ENCODE measurements around the gene SSH2.

DNA sequence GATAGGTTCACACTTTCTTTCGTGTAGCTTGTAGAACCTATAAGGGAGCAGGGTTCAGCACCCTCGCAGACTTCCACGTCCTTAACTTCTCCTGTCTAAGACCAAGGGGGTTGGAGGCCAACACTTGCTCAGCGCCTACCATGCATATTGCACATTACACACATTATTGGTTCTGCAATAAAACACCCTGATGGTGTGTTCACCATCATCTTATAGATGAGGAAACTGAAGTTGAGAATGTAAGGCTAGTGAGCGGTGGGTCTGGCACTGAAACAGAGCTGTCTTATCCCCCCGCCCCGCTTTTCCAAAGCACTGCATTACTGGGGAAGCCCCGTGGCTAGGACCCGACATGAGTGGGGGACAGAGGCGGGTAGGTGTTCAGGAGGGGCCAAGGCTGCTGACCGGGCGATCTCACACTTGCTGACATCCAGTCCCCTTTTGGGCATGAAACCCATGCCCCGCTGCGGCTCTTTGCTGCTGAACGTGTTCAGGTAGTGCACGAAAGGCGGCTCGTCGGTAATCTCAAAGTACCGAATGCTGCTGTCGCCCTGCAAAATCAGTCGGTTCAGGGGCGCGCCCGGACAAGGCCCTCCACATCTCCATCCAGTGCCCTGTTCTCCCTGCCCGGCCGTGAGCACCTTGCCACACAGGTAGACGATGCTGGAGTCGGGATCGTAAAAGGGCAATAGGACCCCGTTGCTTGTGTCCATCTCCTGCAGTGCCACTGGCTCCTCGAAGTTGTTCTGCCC, 313.6 kb downstream of the SSH2 start:
- TF ChIP-seq, protein P1, sequence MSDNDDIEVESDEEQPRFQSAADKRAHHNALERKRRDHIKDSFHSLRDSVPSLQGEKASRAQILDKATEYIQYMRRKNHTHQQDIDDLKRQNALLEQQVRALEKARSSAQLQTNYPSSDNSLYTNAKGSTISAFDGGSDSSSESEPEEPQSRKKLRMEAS (IDR thresholded peaks at IDR 0.05): no peak
- no peak for TF ChIP-seq RAD21 (IDR thresholded peaks at IDR 0.05)
- TF ChIP-seq, protein P2, sequence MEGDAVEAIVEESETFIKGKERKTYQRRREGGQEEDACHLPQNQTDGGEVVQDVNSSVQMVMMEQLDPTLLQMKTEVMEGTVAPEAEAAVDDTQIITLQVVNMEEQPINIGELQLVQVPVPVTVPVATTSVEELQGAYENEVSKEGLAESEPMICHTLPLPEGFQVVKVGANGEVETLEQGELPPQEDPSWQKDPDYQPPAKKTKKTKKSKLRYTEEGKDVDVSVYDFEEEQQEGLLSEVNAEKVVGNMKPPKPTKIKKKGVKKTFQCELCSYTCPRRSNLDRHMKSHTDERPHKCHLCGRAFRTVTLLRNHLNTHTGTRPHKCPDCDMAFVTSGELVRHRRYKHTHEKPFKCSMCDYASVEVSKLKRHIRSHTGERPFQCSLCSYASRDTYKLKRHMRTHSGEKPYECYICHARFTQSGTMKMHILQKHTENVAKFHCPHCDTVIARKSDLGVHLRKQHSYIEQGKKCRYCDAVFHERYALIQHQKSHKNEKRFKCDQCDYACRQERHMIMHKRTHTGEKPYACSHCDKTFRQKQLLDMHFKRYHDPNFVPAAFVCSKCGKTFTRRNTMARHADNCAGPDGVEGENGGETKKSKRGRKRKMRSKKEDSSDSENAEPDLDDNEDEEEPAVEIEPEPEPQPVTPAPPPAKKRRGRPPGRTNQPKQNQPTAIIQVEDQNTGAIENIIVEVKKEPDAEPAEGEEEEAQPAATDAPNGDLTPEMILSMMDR (IDR thresholded peaks at IDR 0.05; ENCODE audit: low read depth, low read length, missing input control): peak; percentile 3
- no peak for TF ChIP-seq GABPA (IDR thresholded peaks at IDR 0.05 in 1 of 2, conservative IDR thresholded peaks at IDR 0.05 in 1 of 2)
- TF ChIP-seq, protein P3, sequence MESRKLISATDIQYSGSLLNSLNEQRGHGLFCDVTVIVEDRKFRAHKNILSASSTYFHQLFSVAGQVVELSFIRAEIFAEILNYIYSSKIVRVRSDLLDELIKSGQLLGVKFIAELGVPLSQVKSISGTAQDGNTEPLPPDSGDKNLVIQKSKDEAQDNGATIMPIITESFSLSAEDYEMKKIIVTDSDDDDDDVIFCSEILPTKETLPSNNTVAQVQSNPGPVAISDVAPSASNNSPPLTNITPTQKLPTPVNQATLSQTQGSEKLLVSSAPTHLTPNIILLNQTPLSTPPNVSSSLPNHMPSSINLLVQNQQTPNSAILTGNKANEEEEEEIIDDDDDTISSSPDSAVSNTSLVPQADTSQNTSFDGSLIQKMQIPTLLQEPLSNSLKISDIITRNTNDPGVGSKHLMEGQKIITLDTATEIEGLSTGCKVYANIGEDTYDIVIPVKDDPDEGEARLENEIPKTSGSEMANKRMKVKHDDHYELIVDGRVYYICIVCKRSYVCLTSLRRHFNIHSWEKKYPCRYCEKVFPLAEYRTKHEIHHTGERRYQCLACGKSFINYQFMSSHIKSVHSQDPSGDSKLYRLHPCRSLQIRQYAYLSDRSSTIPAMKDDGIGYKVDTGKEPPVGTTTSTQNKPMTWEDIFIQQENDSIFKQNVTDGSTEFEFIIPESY (IDR thresholded peaks at IDR 0.05): no peak
- no peak for TF ChIP-seq TAF1 (conservative IDR thresholded peaks at IDR 0.05)
- TF ChIP-seq SP1 (IDR thresholded peaks at IDR 0.05): no peak
- TF ChIP-seq NR2F2 (IDR thresholded peaks at IDR 0.05): no peak
